Glutamatergic neuron (in vitro differentiated cells): ENCODE results near the gene PTPRT. TPM values are rescaled to one million over a fixed set of nuclear protein-coding genes. Genes with fewer than 3 reads are reported as not detected.

ENCODE experiments used
- DNase-seq: peaks from one replicate; pipeline ENCODE4 v3.0.0; 2022
- H3K27ac Mint-ChIP-seq: one replicate; pipeline ENCODE4 v1.8.0; 2020; ENCODE audit warnings: mild to moderate bottlenecking, mixed read lengths, inconsistent platforms; ENCODE audit not compliant: unreplicated experiment
- H3K27me3 Mint-ChIP-seq: one replicate; pipeline ENCODE4 v1.8.0; 2020; ENCODE audit warnings: mild to moderate bottlenecking, moderate library complexity, mixed read lengths, inconsistent platforms; ENCODE audit not compliant: unreplicated experiment
- H3K36me3 Mint-ChIP-seq: one replicate; pipeline ENCODE4 v1.8.0; 2020; ENCODE audit warnings: mild to moderate bottlenecking, mixed read lengths, inconsistent platforms; ENCODE audit not compliant: unreplicated experiment
- H3K4me1 Mint-ChIP-seq: one replicate; pipeline ENCODE4 v1.8.0; 2020; ENCODE audit warnings: mild to moderate bottlenecking, low read depth, mixed read lengths, inconsistent platforms; ENCODE audit not compliant: unreplicated experiment
- H3K4me3 Mint-ChIP-seq: one replicate; pipeline ENCODE4 v1.8.0; 2020; ENCODE audit warnings: mild to moderate bottlenecking, mixed read lengths, inconsistent platforms; ENCODE audit not compliant: unreplicated experiment
- H3K9me3 Mint-ChIP-seq: one replicate; pipeline ENCODE4 v1.8.0; 2020; ENCODE audit warnings: mild to moderate bottlenecking, moderate library complexity, mixed read lengths, inconsistent platforms; ENCODE audit not compliant: unreplicated experiment
- total RNA-seq: library from RNA; stranded (reverse); fragmentation: NEBNext Ultra II Directional; extraction: Animal tissue kit (Norgen Biotek cat#: 25700); gene quantifications from one replicate; pipeline ENCODE4 v1.2.1, GENCODE V29; 2021; ENCODE audit not compliant: unreplicated experiment
- TF ChIP-seq, protein P1 (sequence below): fragments of 200-600 bp; sonication (generic); IDR thresholded peaks from one replicate; pipeline ENCODE4 v1.5.0; 2021; ENCODE audit not compliant: partially characterized antibody, unreplicated experiment

The PTPRT gene
- total RNA-seq, 1 donor from 2014 or later: 1.9 TPM

DNA sequence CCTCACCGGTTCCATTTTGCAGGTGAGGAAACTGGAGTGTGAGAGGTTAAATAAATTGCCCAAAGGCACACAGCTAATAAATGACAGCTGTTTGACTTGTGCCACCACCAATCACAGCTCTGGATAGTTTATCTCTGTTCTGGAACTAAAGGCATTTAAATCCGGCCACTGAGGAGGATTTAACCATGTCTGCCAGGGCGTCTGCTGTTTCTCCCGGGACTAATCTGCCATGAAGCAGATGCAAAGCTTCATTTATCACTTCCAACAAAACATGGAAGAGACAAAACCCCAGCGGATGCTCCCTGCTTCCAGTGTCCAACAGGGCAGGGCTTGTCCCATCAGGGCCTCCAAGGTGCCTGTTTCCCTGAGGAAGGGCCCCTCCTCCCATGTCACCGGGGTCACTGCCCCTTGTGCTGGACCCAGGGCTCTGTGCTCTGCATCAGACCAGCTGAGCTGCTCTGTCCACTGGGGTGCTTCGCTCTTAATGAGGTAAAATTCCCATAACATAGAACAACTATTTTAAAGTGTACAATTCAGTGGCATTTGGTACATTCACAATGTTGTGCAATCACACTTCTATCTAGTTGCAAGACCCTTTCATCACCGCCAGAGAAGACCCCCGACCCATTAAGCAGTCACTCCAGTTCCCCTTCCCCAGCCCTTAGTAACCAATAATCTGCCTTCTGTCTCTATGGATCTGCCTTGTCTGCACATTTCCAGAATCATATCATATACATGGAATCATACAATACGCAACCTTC is 244.3 kb downstream of the PTPRT start:
- H3K4me1 Mint-ChIP-seq: no peaks in the 10 kb centered on the region
- H3K36me3 Mint-ChIP-seq: no peaks in the 10 kb centered on the region
- DNase-seq: no peak
- TF ChIP-seq, protein P1, sequence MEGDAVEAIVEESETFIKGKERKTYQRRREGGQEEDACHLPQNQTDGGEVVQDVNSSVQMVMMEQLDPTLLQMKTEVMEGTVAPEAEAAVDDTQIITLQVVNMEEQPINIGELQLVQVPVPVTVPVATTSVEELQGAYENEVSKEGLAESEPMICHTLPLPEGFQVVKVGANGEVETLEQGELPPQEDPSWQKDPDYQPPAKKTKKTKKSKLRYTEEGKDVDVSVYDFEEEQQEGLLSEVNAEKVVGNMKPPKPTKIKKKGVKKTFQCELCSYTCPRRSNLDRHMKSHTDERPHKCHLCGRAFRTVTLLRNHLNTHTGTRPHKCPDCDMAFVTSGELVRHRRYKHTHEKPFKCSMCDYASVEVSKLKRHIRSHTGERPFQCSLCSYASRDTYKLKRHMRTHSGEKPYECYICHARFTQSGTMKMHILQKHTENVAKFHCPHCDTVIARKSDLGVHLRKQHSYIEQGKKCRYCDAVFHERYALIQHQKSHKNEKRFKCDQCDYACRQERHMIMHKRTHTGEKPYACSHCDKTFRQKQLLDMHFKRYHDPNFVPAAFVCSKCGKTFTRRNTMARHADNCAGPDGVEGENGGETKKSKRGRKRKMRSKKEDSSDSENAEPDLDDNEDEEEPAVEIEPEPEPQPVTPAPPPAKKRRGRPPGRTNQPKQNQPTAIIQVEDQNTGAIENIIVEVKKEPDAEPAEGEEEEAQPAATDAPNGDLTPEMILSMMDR: no peak
- H3K27me3 Mint-ChIP-seq: peaks cover 3% of the 10 kb centered on the region
- no peak overlapping the region for H3K4me3 Mint-ChIP-seq
- H3K9me3 Mint-ChIP-seq: peaks cover 2% of the 10 kb centered on the region
- H3K27ac Mint-ChIP-seq: no peak overlapping the region

DNA sequence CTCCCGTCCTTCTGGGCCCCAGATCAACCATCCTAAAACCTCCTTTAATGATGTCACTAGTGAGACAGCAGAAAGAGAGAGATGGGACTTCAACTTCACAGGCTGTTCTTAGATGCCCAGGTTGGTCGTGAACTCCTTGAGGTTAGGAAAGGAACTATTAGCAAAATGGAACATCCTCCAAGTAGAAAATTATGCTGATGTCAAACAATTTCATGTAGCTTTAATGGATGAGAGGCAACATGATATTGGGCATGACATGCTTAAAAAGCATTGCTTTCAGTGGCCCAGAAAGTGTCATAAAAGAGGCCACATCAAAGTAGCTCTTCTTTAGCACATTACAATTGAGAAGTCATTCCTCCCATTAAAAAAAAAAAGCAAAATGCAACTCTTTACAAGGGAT is 248.1 kb downstream of the PTPRT start:
- TF ChIP-seq, protein P1: no peak
- H3K4me3 Mint-ChIP-seq: no peak overlapping the region
- DNase-seq: no peak
- no peaks in the 10 kb centered on the region for H3K9me3 Mint-ChIP-seq
- H3K36me3 Mint-ChIP-seq: no peaks in the 10 kb centered on the region
- H3K27me3 Mint-ChIP-seq: peaks cover 2% of the 10 kb centered on the region
- no peak overlapping the region for H3K27ac Mint-ChIP-seq
- H3K4me1 Mint-ChIP-seq: no peaks in the 10 kb centered on the region

DNA sequence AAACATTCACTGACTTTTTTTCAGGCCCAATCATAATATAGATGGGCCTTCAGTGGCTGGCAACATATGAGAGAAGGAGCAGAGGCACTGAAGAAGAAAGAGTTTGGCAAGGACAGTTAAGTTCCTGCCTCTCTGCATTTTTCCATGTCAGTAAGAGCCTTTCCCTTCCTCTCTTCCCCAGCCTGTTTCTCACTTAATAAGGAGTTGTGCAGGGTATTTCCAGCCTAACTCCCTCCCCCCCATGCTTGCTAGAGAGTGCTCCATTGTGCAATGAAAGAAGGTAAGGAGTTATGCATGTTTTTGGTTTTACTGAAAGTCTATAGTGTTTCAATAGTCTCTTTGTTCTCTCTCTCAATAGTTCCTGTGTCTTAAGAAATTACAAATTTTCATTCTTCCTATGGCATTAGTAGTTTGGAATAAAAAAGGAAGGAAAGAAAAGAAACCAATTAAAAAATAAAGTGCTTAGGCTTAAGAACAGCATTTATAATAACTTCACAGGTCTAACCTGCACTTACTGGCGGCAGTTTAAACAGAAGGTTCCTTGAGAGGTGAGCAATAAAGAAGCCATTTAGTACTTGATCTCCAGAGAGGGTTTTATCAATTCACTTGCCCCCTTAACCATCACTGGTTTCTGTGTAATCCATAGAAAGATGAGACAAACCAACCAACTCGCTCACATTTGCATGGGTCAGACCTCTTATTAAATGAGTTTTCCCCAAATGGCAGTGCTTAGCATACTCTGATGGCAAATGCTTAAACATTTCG is 251.1 kb downstream of the PTPRT start:
- Mint-ChIP-seq H3K9me3 (no peaks in the 10 kb centered on the region), H3K4me3 (no peak overlapping the region), H3K4me1 (no peaks in the 10 kb centered on the region), H3K36me3 (peaks cover 5% of the 10 kb centered on the region), H3K27ac (no peak overlapping the region), H3K27me3 (peaks cover 2% of the 10 kb centered on the region)
- TF ChIP-seq, protein P1: no peak
- no peak for DNase-seq

DNA sequence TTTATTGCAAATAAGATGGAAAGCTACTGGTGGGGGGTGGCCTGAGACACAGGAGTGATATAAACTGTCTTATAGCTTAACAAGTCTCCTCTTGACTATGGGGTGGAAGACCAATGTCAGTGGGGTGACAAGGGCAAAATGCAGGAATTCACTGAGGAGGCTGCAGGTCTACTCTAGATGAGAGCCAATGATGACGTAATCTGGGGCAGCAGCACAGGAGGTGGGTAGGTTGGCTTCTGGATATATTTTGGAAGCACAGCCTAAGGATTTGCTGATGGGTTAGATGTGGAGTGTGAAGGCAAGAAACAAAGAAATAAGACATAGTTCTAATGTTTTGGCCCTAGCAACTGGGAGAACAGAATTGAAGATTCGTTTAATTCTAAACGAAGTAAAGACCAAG is 253.2 kb downstream of the PTPRT start:
- no peak for DNase-seq
- H3K36me3 Mint-ChIP-seq: peaks cover 6% of the 10 kb centered on the region
- no peak overlapping the region for H3K4me3 Mint-ChIP-seq
- H3K27ac Mint-ChIP-seq: no peak overlapping the region
- TF ChIP-seq, protein P1: no peak
- no peaks in the 10 kb centered on the region for H3K4me1 Mint-ChIP-seq
- peaks cover 5% of the 10 kb centered on the region for H3K27me3 Mint-ChIP-seq
- H3K9me3 Mint-ChIP-seq: peaks cover 2% of the 10 kb centered on the region

DNA sequence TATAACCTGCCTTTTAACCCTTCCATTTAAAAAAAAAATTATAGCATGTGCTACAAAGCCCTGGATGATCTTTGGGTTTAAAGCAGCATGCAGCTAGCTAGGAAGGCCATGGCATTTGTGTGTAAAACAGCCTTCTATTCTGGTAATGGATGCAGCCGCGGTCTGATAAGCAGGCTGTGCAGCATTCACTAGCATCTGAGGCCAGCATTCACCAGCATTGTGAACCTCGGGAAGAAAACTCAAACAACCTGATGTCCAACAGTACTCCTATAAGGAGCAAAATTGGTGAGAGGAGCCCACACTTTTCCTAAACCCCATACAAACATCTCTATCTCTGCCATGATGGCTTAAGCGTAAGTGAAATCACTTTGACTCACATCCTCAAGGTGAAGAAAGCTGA is 265.5 kb downstream of the PTPRT start:
- H3K27me3 Mint-ChIP-seq: peaks cover 5% of the 10 kb centered on the region
- TF ChIP-seq, protein P1: no peak
- no peak overlapping the region for H3K27ac Mint-ChIP-seq
- peaks cover 4% of the 10 kb centered on the region for H3K4me1 Mint-ChIP-seq
- no peaks in the 10 kb centered on the region for H3K36me3 Mint-ChIP-seq
- no peak for DNase-seq
- no peak overlapping the region for H3K4me3 Mint-ChIP-seq
- H3K9me3 Mint-ChIP-seq: peaks cover 4% of the 10 kb centered on the region
